Nephron (organoid): Measurements from ENCODE around the gene TMEM127.
A peak's percentile ranks its signal among the peaks of the same experiment; 100 is the strongest.

Experiments used
- H3K27ac Mint-ChIP-seq, 3 experiments: 2 replicates each; pipeline ENCODE4 v1.8.0; 2020; ENCODE audit warnings: mixed read lengths in 3 of 3, mild to moderate bottlenecking in 2 of 3, moderate library complexity in 1 of 3
- H3K27me3 Mint-ChIP-seq: 2 replicates; pipeline ENCODE4 v1.8.0; 2021; ENCODE audit warnings: low read depth, mild to moderate bottlenecking, moderate library complexity, mixed read lengths
- H3K36me3 Mint-ChIP-seq: 2 replicates; pipeline ENCODE4 v1.8.0; 2020; ENCODE audit warnings: low read depth, mixed read lengths
- H3K4me1 Mint-ChIP-seq: 2 replicates; pipeline ENCODE4 v1.8.0; 2020; ENCODE audit warnings: mixed read lengths
- H3K4me3 Mint-ChIP-seq, 3 experiments: 2 replicates each; pipeline ENCODE4 v1.8.0; 2020; ENCODE audit warnings: mild to moderate bottlenecking in 3 of 3, mixed read lengths in 3 of 3, moderate library complexity in 2 of 3
- H3K9me3 Mint-ChIP-seq: 2 replicates; pipeline ENCODE4 v1.8.0; 2020; ENCODE audit warnings: mixed read lengths
- TF ChIP-seq, protein P1 (sequence below), 3 experiments: fragments of 200-600 bp; sonication (generic); IDR thresholded peaks; one replicate each; pipeline ENCODE4 v1.5.0; 2021; ENCODE audit warnings: antibody characterized with exemption in 3 of 3; ENCODE audit not compliant: unreplicated experiment in 3 of 3

Gene TMEM127

GRCh38 chr2:96208143-96209010 is 57.4 kb downstream of the TMEM127 start, which contains the start of gene STARD7:
Gene STARD7 (minus strand): TSS chr2:96208827. CDS start chr2:96208434, 393 bp downstream.
- H3K9me3 Mint-ChIP-seq, result no peaks in the 10 kb centered on the region
- H3K36me3 Mint-ChIP-seq, result peaks cover 5% of the 10 kb centered on the region
- H3K4me3 Mint-ChIP-seq, result peak within 1 kb of the TSS; percentile 90 to 98 (median 96)
- no peaks in the 10 kb centered on the region for H3K27me3 Mint-ChIP-seq
- TF ChIP-seq, protein P1, sequence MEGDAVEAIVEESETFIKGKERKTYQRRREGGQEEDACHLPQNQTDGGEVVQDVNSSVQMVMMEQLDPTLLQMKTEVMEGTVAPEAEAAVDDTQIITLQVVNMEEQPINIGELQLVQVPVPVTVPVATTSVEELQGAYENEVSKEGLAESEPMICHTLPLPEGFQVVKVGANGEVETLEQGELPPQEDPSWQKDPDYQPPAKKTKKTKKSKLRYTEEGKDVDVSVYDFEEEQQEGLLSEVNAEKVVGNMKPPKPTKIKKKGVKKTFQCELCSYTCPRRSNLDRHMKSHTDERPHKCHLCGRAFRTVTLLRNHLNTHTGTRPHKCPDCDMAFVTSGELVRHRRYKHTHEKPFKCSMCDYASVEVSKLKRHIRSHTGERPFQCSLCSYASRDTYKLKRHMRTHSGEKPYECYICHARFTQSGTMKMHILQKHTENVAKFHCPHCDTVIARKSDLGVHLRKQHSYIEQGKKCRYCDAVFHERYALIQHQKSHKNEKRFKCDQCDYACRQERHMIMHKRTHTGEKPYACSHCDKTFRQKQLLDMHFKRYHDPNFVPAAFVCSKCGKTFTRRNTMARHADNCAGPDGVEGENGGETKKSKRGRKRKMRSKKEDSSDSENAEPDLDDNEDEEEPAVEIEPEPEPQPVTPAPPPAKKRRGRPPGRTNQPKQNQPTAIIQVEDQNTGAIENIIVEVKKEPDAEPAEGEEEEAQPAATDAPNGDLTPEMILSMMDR (IDR thresholded peaks at IDR 0.05; ENCODE audit: unreplicated experiment in 3 of 3), result no peak
- H3K27ac Mint-ChIP-seq, result peak within 1 kb of the TSS; percentile 91 to 96 (median 95)
- peaks cover 43% of the 10 kb centered on the region for H3K4me1 Mint-ChIP-seq

- peaks cover 49% of the 10 kb centered on the region for H3K4me1 Mint-ChIP-seq
- TF ChIP-seq, protein P1 (IDR thresholded peaks at IDR 0.05; ENCODE audit: unreplicated experiment in 3 of 3), result no peak
- H3K36me3 Mint-ChIP-seq, result peaks cover 5% of the 10 kb centered on the region
- peak overlapping the region; percentile 90 to 98 (median 96) for H3K4me3 Mint-ChIP-seq
- no peaks in the 10 kb centered on the region for H3K9me3 Mint-ChIP-seq
- no peaks in the 10 kb centered on the region for H3K27me3 Mint-ChIP-seq
- peak overlapping the region; percentile 85 to 96 (median 95) for H3K27ac Mint-ChIP-seq
Observed at GRCh38 chr2:96207774-96208142, 58.0 kb downstream of the TMEM127 start.

- TF ChIP-seq, protein P1 (IDR thresholded peaks at IDR 0.05; ENCODE audit: unreplicated experiment in 3 of 3), result no peak
- Mint-ChIP-seq H3K27me3 (no peaks in the 10 kb centered on the region), H3K27ac (peak overlapping the region; percentile 85 to 96 (median 95)), H3K36me3 (peaks cover 5% of the 10 kb centered on the region), H3K9me3 (no peaks in the 10 kb centered on the region), H3K4me1 (peaks cover 53% of the 10 kb centered on the region), H3K4me3 (peak overlapping the region; percentile 90 to 98 (median 96))
Observed at GRCh38 chr2:96207073-96207773, 58.6 kb downstream of the TMEM127 start.

DNA sequence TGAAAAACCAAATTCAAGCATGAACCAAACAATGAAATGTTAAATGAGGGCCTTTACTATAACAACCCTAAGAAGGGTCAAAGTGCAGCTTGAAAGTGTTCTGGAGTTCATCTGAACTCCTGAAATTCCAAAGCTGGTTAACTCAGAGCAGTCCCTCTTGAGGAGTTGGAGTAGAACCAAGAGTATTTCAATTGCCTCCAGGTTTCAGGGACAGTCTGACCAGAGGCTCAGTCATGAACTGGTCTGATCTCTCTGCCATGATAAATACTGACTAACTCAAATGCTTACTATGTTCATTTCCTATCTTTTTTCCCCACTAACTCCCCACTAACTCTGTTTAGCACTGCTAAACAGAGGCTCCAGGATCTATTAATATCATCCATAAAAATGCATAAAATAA is 59.9 kb downstream of the TMEM127 start:
- Mint-ChIP-seq H3K27me3 (no peaks in the 10 kb centered on the region), H3K4me1 (peaks cover 55% of the 10 kb centered on the region), H3K4me3 (peak overlapping the region; percentile 70 to 85 (median 84)), H3K27ac (peak overlapping the region; percentile 49 to 85 (median 68)), H3K36me3 (peaks cover 5% of the 10 kb centered on the region), H3K9me3 (no peaks in the 10 kb centered on the region)
- TF ChIP-seq, protein P1 (IDR thresholded peaks at IDR 0.05; ENCODE audit: unreplicated experiment in 3 of 3), result no peak

DNA sequence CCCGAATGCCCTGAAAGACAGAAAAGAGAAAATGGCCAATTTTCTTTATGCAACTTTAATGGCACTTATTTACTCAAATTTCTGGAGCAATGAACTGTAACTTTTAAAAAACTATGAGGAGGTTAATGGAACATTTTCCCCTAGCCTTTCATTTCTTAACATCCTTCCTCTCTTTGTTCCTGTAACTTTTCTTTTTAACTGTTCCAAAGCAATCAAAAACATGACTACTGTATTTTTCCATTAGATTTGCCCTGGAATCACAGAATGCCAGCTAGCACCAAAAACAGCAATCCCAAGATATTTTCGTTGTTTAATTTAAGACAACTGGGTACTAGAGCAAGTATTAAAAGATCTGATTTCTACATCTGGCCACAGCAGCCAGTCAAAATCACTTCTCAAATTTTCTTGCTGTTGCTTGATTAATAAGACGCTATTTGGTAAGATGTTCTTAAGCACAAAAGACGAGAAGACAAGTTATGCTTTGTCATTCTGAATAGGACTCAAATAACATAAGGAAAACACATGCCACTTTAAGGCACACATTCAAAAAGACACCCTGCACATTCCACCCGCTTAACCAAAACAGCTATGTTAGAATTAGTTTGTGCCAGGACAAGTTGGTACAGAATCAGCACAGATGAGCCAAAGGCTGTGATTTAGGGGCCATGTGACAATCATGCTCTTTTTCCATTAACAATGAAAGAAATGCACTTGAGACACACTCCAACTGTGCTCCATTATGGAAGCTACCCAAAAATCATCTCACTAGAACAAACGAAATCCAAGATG is 60.8 kb downstream of the TMEM127 start:
- peak overlapping the region; percentile 49 to 83 (median 68) for H3K27ac Mint-ChIP-seq
- no peaks in the 10 kb centered on the region for H3K27me3 Mint-ChIP-seq
- TF ChIP-seq, protein P1 (IDR thresholded peaks at IDR 0.05; ENCODE audit: unreplicated experiment in 3 of 3), result no peak
- H3K9me3 Mint-ChIP-seq, result no peaks in the 10 kb centered on the region
- peaks cover 7% of the 10 kb centered on the region for H3K36me3 Mint-ChIP-seq
- H3K4me3 Mint-ChIP-seq, result peak overlapping the region; percentile 70 to 85 (median 84)
- peaks cover 55% of the 10 kb centered on the region for H3K4me1 Mint-ChIP-seq
